ENCODE results near the gene SUPT5H.

Gene SUPT5H

GRCh38 chr19:39423258-39424086, 21.9 kb upstream of the SUPT5H start:
- no peak for TF ChIP-seq CTCF (IDR thresholded peaks at IDR 0.05)

GRCh38 chr19:39424934-39425333, 20.4 kb upstream of the SUPT5H start:
- no peak for TF ChIP-seq CTCF (IDR thresholded peaks at IDR 0.05)

GRCh38 chr19:39425744-39426143, 19.6 kb upstream of the SUPT5H start:
- TF ChIP-seq CTCF (IDR thresholded peaks at IDR 0.05), result no peak

- TF ChIP-seq CTCF (IDR thresholded peaks at IDR 0.05), result no peak
Observed at GRCh38 chr19:39426170-39426569, 19.2 kb upstream of the SUPT5H start.

- no peak for TF ChIP-seq CTCF (IDR thresholded peaks at IDR 0.05)
Observed at GRCh38 chr19:39427707-39428106, 17.7 kb upstream of the SUPT5H start.

GRCh38 chr19:39428283-39429112, 16.9 kb upstream of the SUPT5H start:
- TF ChIP-seq CTCF (IDR thresholded peaks at IDR 0.05), result no peak

- no peak for TF ChIP-seq CTCF (IDR thresholded peaks at IDR 0.05)
Observed at GRCh38 chr19:39430675-39431593, 14.4 kb upstream of the SUPT5H start.

Data from LNCAP (cell line).